Renal cortex interstitium (tissue), 15 donors: ENCODE data around the gene ANKS3. TPM values are rescaled to one million over a fixed set of nuclear protein-coding genes. Genes with fewer than 3 reads are reported as not detected.

Source experiments
- DNase-seq, 11 donors: peaks; one replicate each; pipeline ENCODE4 v3.0.0-alpha.2; 2013; ENCODE audit warnings: low read depth in 9 of 11, low spot score in 4 of 11; ENCODE audit errors: extremely low read depth in 1 of 11
- long read RNA-seq, 16 experiments: transcript quantifications; one replicate each; lab custom pipeline, GENCODE V29; 2026
- polyA plus RNA-seq, 3 donors: library from polyadenylated mRNA; unstranded; fragments of 120-200 nt; gene quantifications; one replicate each; pipeline ENCODE4 v1.2.1, GENCODE V29; 2013; ENCODE audit not compliant: insufficient read length in 3 of 3

Gene ANKS3, protein sequence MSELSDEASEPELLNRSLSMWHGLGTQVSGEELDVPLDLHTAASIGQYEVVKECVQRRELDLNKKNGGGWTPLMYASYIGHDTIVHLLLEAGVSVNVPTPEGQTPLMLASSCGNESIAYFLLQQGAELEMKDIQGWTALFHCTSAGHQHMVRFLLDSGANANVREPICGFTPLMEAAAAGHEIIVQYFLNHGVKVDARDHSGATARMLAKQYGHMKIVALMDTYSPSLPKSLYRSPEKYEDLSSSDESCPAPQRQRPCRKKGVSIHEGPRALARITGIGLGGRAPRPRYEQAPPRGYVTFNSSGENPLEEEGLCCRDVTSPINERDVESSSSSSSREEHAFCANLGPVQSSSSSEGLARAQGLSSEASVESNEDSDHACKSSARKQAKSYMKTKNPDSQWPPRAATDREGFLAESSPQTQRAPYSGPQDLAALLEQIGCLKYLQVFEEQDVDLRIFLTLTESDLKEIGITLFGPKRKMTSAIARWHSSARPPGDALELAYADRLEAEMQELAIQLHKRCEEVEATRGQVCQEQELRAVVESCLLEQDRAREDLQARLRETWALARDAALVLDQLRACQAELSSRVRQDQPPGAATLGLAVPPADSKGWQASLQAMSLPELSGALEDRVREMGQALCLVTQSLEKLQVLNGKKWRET
- polyA plus RNA-seq, result 10 to 100 TPM; 22.5 to 34.3 (median 23.0) TPM
- long read RNA-seq, donor 1, partial matches to known transcripts, result 0 of 1 reads
- long read RNA-seq, donor 1, other reads (novel, unspliced or antisense), result 0 of 1 reads
- long read RNA-seq, donor 2, result 0 reads
- long read RNA-seq, donor 3, partial matches to known transcripts, result 0 of 2 reads
- long read RNA-seq, donor 3, other reads (novel, unspliced or antisense), result 0 of 2 reads
- long read RNA-seq, donor 4, transcript ANKS3-216 (2 exons, 834 nt), result major isoform, 5 of 6 reads
- long read RNA-seq, donor 4, partial matches to known transcripts, result 0 of 6 reads
- long read RNA-seq, donor 4, other reads (novel, unspliced or antisense), result 0 of 6 reads
- long read RNA-seq, donor 5, result 0 reads
- long read RNA-seq, donor 6, partial matches to known transcripts, result 0 of 3 reads
- long read RNA-seq, donor 6, other reads (novel, unspliced or antisense), result 0 of 3 reads
- long read RNA-seq, donor 7, partial matches to known transcripts, result 0 of 3 reads
- long read RNA-seq, donor 7, other reads (novel, unspliced or antisense), result 0 of 3 reads
- long read RNA-seq, donor 8, result 0 reads
- long read RNA-seq, donor 9, result 0 reads
- long read RNA-seq, donor 10, partial matches to known transcripts, result 0 of 1 reads
- long read RNA-seq, donor 10, other reads (novel, unspliced or antisense), result 0 of 1 reads
- long read RNA-seq, donor 11, partial matches to known transcripts, result 0 of 3 reads
- long read RNA-seq, donor 11, other reads (novel, unspliced or antisense), result 0 of 3 reads
- long read RNA-seq, donor 12, result 0 reads
- long read RNA-seq, donor 13, result 0 reads
- long read RNA-seq, donor 14, partial matches to known transcripts, result 0 of 1 reads
- long read RNA-seq, donor 14, other reads (novel, unspliced or antisense), result 0 of 1 reads
- long read RNA-seq, donor 15, result 0 reads
- long read RNA-seq, donor 16, partial matches to known transcripts, result 5 of 9 reads
- long read RNA-seq, donor 16, other reads (novel, unspliced or antisense), result 0 of 9 reads

DNA sequence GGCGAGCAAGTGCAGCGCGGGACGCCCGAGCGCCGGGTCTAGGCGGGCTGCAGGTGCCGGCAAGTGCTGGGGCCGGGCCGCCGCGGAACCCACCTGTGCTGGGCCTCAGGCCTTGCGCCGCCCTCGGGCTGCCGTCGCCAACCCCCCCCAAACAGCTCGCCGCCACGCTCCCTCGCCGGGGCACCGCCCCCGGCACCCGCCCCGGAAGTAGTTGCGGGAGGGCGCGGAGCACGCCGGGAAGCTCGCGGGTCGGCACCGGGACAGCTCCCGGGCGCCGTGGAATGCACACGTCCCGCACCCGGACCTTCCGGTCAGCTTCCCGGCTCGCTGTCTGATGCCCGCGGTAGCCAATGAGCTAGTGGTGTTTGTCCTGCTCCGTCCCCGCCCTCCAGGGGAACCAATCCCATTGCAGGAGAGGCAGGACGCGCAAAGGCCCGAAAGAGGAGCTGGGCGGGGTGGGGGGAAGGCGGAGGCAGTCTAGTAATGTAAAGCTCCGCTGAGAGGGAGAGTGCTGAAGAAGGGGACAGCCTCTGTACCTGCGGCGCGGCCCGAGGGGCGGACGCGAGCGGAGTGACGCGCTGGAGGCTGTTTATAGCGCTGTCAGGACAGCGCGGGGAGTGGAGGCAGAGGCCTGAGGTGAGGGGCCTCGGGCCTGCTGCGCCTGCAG lies at the start of gene ANKS3, which contains the start of gene DNAAF8:
Gene ANKS3, minus strand, starts transcription at position 209 of the 667 bp plus-strand sequence. CDS start 4,122 bp downstream, outside the sequence.
Gene DNAAF8, plus strand, starts transcription at position 475 of the 667 bp plus-strand sequence. CDS start 1,978 bp downstream, outside the sequence.
- peak; percentile 77 to 95 (median 91) for DNase-seq

DNA sequence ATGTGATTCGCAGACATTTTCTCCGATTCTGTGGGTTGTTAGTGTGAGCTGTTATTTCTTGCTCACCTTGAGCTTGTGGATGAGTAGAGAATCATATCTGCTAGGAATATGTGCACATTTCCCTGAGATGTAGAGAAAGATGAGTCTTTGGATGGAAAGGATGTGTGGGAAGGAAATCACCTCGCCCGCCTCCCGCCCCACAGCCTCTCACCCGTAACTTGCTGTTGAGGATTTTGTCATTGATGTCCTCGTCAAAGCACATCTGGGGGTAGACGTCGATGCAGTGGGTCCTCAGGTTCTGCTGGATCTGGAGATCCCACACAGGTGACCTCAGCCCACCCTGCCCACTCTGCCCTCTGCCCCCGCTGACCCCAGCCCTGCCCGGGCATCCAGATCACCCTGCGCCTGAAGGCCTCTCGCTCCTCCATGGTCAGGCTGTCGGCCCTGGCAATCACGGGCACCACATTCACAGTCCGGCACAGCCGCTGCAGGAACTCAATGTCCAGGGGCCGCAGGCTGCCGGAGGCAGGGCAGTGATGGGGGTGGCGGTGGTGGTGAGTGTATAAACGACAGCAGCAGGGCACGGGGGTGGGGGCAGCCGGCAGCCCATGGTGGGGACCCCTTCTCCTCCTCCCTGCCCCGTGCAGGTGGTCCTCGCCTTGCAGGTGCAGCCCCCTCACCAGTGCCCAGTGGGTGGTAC lies 49.3 kb upstream of the ANKS3 start:
- DNase-seq, result no peak

DNA sequence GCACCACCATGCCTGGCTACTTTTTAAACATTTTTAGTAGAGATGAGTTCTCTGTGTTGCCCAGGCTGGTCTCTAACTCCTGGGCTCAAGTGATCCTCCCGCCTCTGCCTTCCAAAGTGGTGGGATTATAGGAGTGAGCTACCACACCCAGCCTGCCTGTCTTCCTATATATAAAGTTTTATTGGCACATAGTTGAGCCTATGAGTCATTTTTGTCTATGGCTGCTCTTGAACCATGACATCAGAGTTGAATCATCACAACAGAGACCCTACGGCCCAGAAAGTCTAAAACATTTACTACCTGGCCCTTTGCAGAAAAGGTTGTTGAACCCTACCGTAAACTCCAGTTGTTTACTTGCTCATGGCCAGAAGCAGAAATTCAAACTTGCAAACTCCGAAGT lies 46.2 kb upstream of the ANKS3 start:
- no peak for DNase-seq

DNA sequence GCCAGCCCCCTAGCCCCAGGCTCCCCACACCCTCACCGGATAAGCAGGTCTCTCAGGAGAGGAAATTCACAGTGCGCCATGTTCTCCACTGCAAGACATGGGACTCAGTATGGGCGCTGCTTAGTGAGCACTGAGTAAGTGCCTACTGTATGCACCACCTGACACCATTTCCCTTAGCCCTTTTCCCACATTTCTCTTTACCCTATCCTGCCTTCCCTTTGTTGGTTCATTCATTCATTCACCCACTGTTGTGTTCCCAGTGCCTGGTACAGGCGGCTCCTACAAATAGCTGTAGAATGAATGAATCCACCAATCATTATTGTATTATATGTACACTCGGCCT lies 44.0 kb upstream of the ANKS3 start:
- DNase-seq, result no peak

DNA sequence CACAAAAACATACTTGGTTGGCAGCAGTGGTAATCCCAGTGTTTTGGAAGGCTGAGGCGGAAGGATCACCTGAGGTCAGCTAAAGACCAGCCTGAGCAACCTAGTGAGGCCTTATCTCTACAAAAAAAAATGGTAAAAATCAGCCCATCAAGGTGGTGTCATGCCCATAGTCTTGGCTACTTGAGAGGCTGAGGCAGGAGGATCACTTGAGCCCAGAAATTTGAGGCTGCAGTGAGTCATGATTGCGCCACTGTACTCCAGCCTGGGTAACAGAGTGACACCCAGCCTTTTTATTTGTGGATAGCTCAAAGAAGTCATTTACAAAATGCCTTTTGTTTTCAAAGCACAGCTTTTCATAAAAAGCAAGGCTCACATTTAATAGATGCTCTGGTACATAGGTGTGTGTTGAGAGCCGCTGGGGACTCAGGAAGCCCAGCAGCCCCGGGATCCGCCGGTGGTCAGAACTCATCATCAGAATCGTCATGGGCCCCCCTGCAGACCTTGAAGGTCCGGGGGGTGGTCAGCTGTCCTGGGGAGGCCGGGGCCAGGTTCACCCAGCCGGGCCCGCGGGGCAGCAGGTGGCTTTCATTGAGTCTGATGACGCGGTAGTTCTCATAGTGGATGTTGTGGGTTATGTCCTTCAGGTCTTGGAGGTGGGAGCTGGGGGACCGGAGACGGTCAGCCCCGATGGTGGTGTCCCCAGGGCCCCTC lies 43.4 kb upstream of the ANKS3 start:
- no peak for DNase-seq

DNA sequence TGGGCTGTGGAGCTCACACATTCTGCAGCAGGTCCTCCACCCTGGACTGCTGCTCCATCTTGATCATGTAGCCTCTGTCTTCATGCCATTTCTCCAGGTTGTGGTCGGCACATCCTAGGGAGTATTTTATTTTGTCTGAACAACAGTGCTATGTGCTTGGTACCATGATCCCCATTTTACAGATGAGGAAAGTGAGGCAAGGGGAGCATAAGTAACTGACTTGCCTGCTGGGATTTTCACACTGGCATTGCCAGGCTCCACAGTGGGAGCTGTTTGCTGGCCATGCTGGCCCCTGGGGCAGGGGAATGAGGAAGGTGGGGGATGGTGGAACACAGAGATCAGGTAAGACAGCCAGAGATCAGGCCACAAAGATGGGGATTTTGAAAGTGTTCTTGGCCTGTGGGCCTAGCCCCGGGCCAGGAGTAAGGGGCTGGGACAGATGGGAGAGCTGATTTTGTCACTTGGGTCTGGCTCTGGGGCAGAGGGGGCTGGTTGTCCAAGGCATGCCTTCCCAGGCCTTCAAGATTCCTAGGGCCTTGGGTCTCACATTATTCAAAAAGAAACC lies 42.2 kb upstream of the ANKS3 start:
- no peak for DNase-seq

DNA sequence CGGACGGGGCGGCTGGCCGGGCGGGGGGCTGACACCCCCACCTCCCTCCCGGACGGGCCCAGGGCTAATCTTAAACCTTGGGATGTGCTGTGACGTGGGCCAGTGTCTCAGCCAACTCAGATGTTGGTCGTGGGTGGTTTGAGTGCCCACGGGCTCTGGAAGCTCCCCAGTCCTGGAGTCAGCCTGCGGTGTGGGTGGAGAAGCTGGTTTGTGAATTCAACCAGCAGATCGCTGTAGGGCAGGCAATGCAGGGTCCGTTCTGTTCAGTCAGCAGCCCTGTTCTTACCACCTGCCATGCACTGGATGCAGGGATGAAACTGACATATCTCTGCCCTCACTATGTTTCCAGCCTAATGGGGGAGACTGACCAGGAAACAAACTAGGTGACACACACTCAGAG lies 40.9 kb upstream of the ANKS3 start:
- no peak for DNase-seq

DNA sequence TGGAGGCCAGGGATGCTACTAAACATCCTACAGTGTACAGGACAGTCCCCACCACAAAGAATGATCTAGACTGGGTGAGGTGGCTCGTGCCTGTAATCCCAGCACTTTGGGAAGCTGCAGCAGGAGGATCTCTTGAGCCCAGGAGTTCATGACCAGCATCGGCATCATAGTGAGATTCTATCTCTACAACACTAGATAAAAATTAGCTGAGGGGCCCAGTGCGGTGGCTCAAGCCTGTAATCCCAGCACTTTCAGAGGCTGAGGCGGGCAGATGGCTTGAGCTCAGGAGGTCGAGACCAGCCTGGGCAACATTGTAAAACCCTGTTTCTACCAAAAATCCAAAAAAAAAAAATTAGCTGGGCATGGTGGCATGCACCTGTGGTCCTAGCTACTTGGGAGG lies 38.3 kb upstream of the ANKS3 start:
- no peak for DNase-seq

DNA sequence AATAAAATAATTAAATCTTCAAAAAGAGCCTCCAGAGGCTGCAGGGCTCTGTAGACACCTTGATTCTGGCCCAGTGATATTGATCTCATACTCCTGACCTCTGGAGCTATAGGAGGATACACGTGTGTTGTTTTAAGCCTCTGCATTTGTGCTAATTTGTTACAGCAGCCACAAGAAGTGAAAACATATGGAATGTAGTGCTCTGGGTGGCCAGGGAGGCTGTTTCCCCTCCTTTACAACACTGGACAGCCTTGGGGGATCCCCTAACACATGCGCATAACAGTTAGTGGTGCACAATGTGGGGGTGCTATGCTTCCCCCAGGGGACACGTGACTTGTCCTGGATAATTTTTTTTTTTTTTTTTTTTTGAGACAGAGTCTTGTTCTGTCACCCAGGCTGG lies 37.6 kb upstream of the ANKS3 start:
- no peak for DNase-seq

DNA sequence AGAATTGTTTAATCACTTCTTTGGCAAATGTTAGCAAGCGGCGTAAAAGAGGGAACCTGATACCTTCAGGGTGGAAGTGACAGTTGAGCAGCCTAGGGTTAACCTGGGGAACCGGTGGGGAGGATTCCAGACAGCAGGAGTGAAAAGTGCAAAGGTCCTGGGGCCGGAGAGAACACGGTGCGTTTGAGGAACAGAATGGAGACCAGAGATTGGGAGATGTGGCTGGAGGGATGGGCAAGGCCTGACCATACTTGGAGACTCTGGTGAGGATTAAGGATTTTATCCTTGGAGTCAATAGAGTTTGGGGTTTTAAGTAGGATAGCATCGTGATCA lies 35.2 kb upstream of the ANKS3 start:
- DNase-seq, result no peak

DNA sequence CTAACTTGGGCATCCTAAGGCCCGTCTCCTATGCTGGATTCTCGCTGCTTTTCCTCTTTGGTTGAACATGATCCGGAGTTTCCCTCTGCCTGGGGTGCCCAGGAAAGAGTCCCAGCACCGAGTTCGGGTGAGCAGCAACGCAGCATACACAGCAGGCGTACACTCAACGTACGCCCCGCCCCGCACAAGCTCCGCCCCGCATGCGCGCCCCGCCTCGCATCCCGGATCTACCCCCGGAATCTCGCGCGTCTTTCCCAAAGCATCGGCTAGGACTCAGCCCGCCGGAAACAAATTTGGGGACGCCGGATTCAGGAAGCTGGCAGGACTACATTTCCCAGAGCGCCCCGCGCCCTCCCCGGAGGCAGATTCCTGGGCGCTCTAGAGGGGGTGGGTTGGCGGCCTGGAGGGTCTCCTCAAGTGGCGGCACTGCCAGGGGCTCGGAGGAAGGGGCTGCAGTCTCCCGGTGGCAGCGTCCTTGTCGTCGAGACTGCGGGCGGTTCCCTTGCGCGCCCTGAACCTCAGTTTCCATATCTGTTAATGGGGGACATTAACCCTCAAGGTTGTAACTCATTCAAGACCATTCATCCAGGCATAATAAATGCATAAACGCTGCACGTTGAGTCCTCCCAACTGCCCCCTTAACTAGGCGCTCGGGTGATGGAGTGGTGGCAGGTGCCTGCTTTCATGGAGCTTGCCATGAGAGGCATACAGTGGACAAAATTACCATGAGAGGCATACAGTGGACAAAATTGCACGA lies 34.7 kb upstream of the ANKS3 start:
- DNase-seq, result peak; percentile 85 to 97 (median 93)

DNA sequence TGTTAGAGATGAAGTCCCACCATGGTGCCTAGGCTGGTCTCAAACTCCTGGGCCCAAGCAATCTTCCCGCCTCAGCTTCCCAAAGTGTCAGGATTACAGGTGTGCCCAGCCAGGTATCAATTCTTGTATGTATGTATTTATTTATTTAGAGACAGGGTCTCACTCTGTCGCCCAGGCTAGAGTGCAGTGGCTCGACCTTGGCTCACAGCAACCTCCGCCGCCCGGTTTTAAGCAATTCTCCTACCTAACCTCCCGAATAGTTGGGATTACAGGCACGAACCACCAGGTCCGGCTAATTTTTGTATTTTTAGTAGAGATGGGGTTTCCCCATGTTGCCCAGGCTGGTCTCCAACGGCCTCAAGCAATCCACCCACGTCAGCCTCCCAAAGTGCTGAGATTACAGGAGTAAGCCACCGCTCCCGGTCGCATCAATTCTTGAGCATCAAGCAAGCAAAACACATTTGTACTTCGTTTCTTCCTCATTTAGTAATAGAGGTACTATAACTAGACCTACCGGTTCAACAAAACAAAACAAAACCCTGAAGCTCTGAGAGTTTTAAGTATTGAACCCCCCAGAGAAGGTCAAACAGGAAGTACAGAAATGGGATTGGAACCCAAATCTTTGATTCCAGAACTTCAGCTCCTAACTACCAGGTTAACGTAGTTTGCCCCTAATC lies 33.9 kb upstream of the ANKS3 start:
- no peak for DNase-seq

DNA sequence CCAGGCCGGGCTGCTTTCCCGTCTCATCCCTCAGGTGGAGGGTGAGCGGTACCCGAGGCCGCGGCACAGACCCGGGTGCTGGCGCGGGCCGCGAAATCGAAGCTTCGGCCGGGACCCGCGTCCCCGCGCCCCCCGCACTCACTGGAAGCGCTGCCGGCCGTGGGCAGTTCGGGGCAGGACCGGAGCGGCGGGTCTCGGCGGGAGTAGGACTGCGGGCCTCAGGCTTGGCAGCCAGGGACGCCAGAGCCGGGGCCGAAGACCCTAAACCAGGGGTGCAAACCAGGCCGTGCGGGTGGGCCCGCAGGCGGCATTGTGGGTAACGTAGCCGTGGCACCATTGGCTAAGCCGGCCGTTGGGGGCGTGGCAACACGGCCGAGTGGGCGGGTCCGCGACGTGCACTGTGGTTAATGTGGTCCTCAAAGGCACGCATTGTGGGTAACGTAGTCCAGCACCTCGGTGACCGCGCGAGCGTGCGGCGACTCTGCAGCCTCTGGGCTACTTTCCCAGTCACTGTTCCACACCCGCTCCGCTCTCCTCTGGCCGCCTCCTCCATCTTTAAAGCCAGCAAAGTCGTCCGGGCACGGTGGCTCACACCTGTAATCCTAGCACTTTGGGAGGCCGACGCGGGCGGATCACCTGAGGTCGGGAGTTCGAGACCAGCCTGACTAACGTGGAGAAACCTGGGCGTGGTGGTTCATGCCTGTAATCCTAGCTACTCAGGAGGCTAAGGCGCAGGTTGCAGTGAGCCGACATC lies 33.0 kb upstream of the ANKS3 start, which contains the start of gene ZNF500:
Gene ZNF500, minus strand, starts transcription at position 288 of the 754 bp plus-strand sequence. CDS start 1,184 bp downstream, outside the sequence.
- DNase-seq, result peak; percentile 84 to 97 (median 94)
